Activated T-helper 1 cell treated with Interleukin-2 at 50 U/mL for 16 hours (primary cell): ENCODE results near the gene ACTA1.
"Not testable (repeated sequence)": the region's sequence is repeated elsewhere in the genome, so short reads cannot be mapped to it uniquely, and the experiment has no call there.

Source experiments
- DNase-seq: peaks from one replicate; pipeline ENCODE4 v3.0.0-alpha.2; 2020; ENCODE audit warnings: low read depth

The ACTA1 gene

DNA sequence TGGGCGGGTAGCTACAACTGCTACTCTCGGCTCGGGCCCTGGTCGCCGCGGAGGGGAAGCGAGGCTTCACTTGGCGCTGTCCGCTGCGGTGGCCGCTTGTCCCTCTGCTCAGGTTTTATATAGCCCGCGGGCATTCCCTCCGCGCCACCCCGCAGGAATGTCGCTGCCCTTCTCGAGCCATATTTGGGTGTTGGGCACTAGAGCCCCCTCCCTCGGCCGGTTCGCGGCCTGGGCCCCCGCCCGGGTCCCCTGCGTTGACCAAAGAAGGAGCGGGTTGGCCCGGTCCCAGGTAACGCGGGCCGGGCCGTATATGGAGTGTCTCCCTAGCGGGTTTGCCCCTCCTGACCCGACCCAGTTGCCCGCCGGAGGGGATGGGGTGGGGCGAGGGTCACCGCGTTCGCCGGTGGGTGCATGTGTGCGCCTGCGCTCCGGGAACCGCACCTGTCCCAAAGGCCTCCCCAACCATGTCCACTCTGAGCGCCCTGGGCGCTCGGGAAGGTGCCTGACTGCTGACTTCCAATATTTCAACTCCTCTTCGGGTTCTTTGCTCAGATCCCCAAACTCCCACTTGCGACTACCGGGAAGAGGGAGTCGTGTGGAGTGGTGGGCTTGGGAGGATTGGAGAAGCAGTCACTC, at the start of gene ACTA1:
Gene ACTA1 (minus strand): TSS at position 90 of the 636 bp plus-strand sequence. CDS start 979 bp downstream, outside the sequence.
- no peak for DNase-seq

DNA sequence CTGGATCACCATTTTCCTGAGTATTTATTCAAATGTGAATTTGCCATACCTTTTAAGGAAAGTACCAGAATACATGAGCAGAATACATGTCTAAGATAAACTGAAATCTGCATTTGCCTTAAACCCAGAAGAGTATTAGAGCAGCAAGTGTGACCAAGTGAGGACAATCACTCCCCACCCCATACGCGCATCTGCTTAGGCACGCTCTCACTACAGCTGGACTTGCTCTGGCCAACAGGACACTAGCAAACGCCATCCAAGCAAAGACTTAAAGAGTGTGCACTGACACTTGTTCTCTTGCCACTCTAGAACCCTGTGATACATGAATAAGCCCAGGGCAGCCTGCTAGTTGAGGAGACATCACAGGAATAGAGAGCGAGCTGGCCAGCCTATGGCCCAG, 48.6 kb upstream of the ACTA1 start:
- DNase-seq, result no peak

DNA sequence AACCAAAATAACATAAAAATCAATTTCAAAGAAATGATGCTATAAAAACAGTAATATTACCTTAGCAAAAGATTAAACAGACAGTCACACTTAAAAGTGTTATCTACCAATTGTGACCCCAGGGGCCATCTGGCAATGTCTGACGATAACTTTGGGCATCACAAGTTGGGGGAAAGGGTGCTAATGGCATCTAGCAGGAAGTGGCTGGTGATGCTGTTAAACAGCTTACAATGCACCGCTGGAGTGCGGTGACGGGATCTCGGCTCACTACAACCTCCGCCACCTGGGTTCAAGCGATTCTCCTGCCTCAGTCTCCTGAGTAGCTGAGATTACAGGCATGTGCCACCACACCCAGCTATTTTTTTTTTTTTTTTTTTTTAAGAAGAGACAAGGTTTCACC, 46.6 kb upstream of the ACTA1 start:
- no peak for DNase-seq

DNA sequence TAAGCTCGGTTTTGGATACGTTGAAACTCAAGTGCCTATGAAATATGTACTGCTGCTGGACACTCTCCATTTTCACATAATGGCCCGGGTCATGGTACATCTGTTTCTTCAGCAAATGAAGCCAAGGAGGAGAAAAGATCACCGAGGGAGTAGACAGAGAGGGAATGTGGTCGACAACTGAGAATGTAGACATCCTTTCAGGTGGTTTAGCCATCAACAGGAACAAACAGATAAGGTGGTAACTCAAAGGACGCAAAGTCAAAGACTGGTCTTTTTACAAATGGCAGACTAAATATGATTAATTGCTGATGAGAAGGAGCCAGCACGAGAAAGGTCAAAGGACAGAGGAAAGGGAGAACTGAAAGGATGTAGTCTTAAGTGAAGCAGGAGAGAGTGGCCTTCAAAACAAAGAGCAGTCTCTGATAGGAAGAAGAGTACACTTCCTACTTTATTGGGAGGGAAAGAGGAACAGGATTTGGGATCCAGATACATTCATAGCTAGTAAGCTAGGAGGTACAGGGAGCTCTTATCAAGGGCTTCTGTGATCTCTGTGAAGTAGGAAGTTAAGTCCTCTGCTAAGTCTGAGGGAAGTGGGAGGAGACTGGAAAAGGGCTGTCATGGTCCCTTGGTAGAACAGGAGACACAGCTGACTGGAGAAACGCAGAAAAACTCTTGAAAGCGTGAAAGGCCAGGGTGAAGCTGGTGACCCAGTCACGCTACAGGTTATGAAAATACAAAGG, 45.9 kb upstream of the ACTA1 start:
- no peak for DNase-seq

DNA sequence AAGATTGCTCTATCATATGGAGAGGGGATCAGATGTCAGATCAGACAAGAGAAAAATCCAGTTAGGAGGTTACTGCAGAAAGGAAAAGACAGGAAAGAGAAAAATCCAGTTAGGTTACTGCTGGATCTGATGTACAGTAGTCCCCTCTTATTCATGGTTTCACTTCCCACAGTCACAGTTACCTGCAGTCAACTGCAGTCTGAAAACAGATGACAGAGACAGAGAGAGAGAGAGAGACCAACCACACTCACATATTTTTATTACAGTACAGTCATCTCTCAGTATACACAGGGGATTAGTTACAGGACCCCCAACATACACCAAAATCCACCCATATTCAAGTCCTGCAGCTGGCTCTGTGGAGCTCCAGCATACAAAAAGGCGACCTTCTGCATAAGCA, 45.0 kb upstream of the ACTA1 start:
- no peak for DNase-seq

DNA sequence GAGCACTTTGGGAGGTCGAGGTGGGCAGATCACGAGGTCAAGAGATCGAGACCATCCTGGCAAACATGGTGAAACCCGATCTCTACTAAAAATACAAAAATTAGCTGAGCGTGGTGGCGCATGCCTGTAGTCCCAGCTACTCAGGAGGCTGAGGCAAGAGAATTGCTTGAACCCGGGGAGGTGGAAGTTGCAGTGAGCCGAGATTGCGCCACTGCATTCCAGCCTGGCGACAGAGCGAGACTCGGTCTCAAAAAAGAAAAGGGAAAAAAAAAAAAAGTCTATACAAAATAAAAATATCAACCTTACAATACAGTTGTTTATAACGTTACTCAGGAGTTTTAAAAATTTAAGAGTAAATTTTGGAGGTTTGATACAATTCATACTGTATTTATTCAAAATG, 42.0 kb upstream of the ACTA1 start:
- DNase-seq, result not testable (repeated sequence)

DNA sequence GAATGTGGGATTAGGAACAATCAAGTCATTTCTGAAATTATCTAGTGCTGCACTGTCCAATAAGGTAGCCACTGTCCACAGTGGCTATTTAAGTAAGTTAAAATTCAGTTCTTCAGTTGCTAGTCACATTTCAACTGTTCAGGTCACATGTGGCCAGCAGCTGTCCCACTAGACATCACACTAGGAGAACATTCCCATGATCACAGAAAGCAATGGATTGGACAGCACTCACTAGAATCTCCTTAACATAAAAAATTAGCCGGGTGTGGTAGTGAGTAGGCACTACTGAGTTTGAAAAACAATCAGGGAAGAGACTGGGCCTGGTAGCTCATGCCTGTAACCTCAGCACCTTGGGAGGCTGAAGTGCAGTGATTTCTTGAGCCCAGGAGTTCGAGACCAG, 40.6 kb upstream of the ACTA1 start:
- DNase-seq, result no peak

DNA sequence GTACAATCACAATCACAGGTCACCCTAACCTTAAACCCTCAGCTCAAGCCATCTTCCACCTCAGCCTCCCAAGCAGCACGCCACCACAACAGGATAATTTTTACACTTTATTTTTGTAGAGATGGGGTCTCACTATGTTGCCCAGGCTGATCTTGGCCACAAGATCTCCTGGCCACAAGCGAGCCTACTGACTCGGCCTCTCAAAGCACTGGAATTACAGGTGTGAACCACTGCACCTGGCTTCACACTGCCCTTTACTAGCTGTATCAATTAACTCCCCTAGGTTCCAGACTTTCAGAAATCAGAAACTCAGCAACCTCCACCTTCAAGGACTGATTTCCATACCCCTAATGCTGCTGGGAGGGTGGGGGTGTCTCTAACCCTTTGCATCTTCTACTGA, 37.3 kb upstream of the ACTA1 start:
- DNase-seq, result no peak

DNA sequence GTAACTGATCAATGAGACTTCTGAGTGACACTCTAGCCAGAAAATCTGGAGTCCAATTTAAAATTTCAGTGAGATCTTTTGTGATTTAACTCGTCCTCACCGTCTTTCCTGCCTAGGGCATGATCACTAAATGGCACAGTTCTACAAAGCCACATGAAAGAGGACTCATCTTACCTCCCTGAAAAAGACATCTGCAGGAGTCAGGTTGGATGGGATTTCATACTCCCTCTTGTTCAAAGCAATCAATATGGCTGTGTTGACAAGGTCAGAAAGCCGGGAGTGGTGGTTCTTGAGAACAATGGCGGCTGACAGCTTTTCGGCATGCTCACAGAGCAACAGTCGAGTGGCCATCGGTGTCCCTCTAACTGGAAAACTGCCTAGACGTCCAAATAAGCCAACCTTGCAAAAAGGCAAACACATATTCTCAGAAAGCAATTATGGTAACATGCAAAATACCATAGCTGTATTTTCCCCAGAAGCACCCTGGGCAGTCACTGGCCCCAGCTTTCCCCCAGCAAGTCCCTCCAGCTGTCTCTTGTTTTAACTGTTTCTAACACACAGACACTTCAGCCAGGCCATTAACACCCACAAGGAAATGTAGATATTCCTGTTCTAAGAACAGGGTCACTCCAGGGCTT, 36.6 kb upstream of the ACTA1 start:
- no peak for DNase-seq

DNA sequence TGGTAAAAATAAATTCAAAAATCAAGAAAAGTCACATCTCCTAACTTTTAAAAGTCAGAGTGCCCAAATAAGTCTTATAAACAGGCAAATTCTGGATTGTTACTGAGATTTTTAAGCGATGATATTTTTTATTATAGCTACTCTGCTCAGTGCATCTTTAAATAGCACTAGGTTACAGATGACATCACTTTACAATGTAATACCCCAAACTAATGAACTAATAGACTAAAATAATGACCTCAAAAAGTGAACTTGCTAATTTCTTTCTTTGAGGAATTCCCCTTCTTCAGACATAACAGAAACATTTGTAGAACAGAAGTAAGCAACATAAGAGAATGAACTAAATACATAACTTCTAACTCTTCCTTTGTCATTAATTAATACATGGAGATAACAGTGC, 33.0 kb upstream of the ACTA1 start:
- no peak for DNase-seq

DNA sequence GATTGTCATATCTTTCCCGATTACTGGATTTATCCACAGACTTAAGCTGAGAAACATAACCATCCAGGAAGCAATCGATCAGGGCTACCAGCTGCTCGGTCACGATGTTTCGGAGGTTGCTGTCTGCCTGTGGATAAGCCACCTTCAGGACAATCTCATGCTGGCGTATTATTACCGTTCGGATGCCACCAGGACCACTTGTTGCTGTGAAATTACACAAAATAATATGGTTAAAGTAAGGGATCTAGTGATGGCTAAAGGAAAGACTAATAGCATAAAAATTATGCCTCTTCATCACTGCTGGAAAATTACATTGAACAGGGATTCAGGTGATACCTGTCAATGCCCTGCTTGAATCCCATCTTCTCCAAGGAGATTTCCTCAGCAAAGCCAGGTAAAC, 30.8 kb upstream of the ACTA1 start:
- DNase-seq, result no peak

DNA sequence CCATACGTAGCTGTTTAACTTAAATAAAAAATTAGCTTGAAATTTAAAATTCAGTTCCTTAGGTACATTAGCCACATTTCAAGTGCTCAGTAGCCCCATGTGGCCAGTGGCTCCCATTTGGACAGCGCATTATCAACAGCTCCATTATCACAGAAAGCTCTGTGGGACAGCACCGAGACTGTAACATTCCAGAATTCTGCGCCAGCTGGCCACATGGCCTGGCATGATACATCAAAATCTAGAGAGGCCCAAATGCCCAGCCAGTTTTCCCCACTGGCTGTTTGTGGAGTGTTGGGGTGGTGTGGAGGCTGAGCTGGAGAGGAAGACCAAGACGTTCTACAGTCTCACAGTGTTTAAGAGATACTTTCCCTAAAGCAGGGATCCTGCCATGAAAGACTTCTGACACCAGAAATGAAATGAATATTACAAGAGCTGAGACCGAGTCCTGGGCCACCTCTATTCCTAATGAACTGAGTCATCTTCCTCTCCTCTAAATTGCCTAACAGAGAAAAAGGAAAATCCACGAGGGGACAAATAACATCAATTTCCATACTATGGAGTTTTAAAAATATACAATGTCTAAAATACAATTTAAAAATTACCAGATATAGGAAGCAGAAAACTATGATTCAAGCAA, 27.3 kb upstream of the ACTA1 start:
- no peak for DNase-seq

DNA sequence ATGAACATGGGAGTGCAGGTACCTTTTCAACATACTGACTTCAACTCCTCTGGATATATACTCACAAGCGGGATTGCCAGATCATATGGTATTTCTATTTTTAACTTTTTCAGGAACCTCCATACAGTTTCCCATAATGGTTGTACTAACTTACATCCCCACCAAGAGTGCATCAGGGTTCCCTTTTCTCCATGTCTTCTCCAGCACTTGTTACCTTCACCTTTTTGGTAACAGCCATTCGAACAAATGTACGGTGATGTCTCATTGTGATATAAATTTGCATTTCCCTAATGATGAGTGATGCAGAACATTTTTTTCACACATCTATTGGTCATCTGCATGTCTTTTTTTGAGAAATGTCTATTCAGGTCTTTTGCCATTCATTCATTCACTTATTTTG, 25.9 kb upstream of the ACTA1 start:
- DNase-seq, result no peak

DNA sequence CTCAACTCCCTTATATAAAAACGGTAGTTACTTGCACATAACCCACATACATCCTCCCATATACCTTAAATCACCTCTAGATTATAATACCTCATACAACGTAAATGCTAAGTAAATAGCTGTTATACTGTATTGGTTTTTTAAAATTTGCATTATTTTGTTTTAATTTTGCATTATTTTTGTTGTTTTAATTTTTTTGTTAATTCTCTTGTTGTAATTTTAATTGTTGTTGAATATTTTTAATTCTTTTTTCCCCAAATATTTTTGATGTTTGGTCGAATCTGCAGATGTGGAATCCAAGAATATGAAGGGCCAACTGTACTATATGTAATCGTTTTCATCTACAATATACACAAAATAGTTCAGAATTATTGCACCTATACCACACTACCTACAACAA, 23.5 kb upstream of the ACTA1 start:
- DNase-seq, result no peak

DNA sequence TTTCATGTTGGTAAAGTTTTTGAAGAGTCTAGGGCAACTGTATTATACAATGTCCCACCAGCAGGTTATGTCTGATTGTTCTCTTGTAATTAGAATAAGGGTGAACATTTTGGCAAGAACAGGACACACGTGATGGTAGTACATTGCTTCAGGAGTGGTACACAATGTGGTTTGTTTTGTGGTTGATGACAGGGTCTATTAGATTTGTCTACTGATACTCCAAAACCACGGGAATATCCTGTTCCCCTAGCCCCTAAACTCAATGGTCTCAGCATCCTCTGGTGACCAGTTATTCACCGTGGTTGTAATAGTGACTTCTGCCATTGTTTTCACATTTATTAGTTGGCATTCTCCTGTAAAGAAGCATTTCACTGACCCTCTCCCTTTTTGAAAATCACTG, 22.1 kb upstream of the ACTA1 start:
- no peak for DNase-seq

DNA sequence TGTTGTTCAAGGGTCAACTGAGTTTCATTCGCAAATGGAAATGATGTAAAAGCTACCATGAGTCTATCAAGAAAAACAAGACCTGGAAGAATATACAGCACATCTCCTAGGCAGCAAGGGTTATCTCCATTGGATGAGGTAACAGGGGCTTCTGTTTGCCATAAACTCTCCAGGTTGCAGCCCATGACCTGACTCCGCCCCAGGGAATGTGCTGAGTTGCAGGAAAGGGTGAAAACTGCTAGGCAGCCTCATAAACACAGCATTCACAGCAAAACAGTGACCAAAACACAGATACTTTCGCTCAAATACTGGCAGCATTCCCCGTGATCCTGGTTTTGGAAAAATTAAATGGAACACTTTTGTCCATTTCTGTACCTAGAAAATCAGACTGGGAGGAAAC, 20.2 kb upstream of the ACTA1 start:
- DNase-seq, result no peak

DNA sequence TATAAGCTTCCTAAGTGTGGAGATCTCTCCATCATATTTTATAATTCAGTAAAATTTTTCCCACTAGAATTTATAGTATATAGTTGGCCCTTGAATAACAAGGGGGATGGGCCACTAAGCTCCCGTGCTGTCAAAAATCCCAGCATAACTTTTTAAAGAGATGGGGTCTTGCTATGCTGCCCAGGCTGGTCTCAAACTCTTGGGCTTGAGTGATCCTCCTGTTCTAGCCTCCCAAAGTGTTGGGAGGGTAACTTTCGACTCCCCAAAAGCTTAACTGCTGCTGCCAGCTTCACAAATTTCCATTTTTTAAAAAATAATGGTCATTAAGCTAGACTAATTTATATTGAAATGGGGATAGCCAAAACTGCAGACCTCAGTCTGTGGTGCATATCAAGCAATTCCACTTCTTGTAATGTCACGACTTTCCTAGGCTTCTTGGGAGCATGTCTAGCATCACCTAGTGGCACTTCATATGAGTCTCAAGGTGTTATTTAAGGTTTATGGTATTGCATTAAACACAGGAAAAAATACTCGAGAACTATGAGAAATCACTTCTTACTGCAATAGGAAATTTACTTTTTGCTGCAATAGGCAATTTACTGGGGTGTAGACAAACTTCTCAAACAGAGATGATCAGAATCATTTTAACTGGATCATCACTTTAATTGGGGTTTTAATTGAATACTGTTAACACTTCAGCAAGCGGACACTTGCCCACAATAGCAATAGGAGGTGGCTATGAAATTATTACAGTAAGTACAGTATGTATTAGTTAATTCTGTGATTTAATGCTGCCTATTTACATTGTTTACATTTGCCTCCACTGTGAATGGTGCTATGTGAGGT, 19.3 kb upstream of the ACTA1 start:
- no peak for DNase-seq

DNA sequence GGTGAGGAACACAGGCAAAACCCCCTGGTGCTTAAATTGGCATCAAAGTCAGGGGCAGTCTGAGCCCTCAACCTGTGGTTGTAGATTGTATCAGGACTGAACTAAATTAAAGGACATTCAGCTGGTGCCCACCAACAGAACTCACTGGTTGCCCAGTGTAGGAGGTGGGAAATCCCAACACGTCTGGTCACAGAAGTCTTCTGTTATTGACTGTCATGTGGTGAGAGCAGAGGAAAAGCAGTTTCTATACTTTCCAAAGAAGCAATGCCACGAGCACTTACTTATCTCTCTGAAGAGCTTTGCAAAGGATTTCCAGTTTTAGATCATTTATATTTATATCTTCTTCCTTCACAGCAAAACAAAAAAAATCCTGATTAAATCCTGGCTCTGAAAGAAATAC, 15.0 kb upstream of the ACTA1 start:
- DNase-seq, result no peak

DNA sequence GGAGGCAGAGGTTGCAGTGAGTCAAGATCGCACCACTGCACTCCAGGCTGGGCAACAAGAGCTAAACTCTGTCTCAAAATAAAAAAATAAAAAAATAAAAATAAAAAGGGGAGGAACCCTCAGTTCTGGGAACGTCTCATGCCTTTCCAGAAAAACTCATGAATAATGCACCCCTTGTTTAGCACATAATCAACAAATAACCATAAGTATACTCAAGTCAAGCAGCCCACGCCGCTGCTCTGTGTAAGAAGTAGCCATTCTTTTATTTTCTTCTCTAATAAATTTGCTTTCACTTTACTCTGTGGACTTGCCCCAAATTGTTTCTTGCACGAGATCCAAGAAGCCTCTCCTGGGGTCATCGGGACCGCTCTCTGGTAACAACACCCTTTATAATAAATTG, 14.5 kb upstream of the ACTA1 start:
- no peak for DNase-seq

DNA sequence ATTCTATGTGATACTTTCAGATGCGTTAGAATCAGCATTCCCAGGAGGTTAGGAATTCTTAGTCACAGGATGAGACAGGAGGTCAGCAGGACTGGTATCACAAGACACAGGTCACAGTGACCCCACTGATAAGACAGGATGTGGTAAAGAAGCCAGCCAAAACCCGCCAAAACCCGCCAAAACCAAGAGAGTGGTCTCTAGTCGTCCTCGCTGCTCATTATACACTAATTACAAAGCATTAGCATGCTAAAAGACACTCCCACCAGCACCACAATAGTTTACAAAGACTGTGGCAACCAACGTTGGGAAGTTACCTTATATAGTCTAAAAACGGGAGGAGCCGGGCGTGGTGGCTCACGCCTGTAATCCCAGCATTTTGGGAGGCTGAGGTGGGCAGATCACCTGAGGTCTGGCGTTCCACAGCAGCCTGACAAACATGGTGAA, 13.9 kb upstream of the ACTA1 start:
- no peak for DNase-seq

DNA sequence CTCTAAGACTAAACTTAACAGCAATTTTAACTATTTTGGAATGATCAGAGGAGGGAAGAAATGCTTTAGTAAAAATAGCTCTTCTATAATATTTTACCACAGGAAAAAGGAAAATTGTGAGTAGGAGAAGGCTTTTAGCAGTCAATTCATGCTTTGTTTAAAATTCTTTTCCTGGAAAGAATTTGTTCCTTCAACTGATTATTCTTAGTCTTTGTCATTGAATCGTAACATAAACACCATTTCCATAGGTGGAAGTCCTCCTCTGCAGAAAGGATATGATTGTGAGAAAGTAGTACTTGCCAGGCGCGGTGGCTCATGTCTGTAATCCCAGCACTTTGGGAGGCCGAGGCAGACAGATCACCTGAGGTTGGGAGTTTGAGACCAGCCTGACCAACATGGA, 11.9 kb upstream of the ACTA1 start:
- no peak for DNase-seq
